ENCODE data around the gene ACTR10. TPM values are rescaled to one million over a fixed set of nuclear protein-coding genes. Genes with fewer than 3 reads are reported as not detected.

ACTR10 gene
- total RNA-seq: 31.4 and 41.9 TPM in 2 replicates

DNA sequence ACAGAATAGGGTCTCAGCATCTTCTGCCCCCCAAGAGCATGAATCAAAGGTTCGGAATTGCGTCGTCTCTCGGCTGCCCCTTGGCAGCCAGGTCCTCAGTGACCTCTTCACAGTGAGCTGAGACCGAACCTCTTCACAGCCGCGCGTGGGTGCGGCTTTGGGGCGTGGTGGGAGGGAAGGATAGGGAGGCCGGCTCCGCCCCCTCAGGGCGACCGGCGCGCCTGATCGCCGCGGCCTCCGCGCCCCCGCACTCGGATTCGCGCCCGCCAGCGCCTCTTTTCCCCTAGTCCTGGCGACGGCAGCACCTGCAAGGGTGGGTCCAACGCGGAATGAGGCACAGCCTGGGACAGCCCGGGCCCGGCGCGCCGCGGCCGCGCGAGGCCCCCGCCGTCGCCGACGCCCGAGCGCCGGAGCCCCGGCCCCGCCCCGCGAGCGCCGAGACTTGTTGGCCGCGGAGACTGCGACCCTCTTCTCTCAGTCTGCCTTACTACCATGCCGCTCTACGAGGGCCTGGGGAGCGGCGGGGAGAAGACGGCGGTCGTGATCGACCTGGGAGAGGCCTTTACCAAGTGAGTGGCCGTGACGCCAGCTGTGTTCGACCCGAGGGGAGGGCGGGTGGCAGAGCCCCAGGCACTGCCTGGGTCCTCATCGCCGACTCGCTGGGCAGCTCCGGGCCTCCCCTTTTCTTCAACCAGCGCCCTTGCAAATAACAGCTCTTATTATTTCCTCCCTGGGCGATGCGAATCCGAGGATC, at the start of gene ACTR10:
Gene ACTR10 (plus strand): TSS at position 424 of the 754 bp plus-strand sequence. CDS start 69 bp downstream, at position 493.

DNA sequence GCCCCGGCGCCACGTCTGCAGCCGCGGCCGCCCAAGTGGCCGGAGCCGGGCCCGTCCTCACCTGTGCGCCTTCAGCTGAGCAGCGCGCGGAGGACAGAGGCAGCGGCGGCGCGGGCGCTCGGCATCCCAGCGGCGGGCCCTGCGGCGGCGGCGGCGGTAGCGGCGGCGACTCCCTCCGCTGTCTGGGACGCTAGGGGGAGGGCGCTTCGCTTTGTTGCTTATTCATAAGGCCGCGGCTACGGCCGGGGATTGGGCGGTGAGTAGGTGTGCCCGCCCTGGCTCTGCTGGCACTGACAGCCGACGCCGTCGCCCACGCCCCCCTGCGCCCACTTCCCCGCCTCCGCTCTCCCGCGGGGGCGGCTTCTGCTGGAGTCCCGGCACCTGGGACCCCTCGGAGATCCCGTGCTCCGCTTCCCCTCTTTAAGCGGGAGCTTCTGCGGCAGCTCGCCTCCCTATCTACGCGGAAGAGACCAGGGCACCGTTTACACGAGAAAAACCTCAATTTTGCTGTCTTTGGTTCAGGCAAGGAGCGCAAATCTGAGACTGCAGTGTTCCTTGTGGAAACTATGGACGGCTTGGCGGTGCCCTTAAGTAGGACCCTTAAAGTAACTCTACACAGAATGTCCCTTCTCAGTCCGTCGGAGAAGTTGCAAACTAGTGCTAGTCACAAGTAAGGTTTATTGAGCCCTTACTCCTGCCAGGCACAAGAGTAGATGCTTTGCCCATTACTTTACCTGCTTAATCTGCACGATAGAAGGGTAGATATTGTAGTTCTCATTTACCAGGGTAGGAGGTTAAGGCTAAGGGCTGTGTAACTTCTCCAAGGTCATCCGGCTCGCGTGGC, 47.7 kb upstream of the ACTR10 start, which contains the start of gene ARMH4:
Gene ARMH4 (minus strand): TSS at position 200 of the 844 bp plus-strand sequence. CDS start 12,855 bp downstream, outside the sequence.

DNA sequence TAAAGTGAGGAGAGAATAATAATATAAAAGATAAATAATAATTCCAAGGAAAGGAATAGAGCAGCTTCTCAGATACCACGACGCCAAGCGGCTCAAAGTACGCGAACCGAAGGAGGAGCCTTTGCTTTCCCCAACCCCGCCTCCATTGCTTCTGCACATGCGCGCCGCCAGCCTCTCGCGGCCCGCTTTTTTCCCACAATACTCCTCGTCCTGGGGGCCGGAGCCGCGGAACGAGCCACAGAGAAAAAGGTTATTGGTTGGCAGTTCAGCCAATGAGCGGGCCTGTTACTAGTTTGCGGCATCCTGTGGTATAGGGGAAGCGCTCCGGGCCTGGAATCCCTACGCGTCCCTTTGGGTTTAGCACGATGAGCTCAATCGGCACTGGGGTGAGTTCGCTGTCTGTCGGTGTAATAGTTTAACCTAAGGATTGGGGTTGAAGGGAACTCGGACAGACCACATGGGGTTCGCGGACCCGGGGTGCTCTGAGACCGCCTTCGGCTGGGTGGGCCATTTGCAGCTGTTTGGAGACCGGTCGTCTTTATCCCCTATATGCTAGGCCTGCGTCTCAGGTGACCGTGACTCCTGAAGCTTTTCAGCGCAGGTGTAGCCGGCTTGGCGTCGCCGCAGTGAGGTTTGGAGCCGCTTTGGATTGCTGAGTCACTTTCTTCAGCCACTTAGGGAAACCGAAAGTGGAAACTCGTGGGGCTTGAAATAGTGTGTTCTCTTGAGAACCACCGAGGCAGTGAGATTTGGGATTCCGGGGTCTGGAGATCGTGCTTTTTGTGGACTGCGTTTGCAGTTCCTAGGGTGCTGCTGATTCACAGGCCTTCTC, 44.8 kb downstream of the ACTR10 start, which contains the start of gene PSMA3:
Gene PSMA3 (plus strand): TSS at position 288 of the 832 bp plus-strand sequence. CDS start 78 bp downstream, at position 366.

Other genes with a start within 250 kb of the ACTR10 start
- gene ARMH4, start 47.9 kb upstream of the ACTR10 start, total RNA-seq: 1.3 and 1.6 TPM in 2 replicates
- 91.8 and 105 TPM in 2 replicates for gene PSMA3, start 44.7 kb downstream of the ACTR10 start, total RNA-seq
- 11.5 and 28.9 TPM in 2 replicates for gene ARID4A, start 98.4 kb downstream of the ACTR10 start, total RNA-seq
- gene TOMM20L, start 195.8 kb downstream of the ACTR10 start, total RNA-seq: not detected in 2 replicates
- gene TIMM9, start 227.4 kb downstream of the ACTR10 start, total RNA-seq: 12.5 and 14.1 TPM in 2 replicates
- gene KIAA0586, start 227.6 kb downstream of the ACTR10 start, total RNA-seq: 13.1 and 32.2 TPM in 2 replicates

Measured in bladder microvascular endothelial cell (primary cell).